MCF 10A (cell line): ENCODE measurements around the gene BPIFB2. TPM values are rescaled to one million over a fixed set of nuclear protein-coding genes. Genes with fewer than 3 reads are reported as not detected.

ENCODE experiments used
- BruUV-seq: library from RNA; stranded (reverse); fragments of 400-500 nt; replicated peaks from 2 replicates; lab custom pipeline; 2021; lab: Mats Ljungman, UMichigan
- CTCF ChIA-PET: fragments of 300-600 bp; sonication (Branson Sonifier 250); formaldehyde crosslinking; extraction: SDS; loops from one replicate; lab custom pipeline; 2021; ENCODE audit warnings: antibody characterized with exemption, inconsistent platforms; lab: Yijun Ruan, JAX
- POLR2A ChIA-PET: fragments of 300-600, 350-650 bp; sonication (Branson Sonifier 250); formaldehyde crosslinking; extraction: SDS; loops from one replicate; lab custom pipeline; 2020; ENCODE audit warnings: antibody characterized with exemption, inconsistent platforms; lab: Yijun Ruan, JAX
- DNase-seq: peaks from one replicate; pipeline ENCODE4 v3.0.0-alpha.2; 2018; ENCODE audit not compliant: unreplicated experiment
- H3K27ac Mint-ChIP-seq: one replicate; pipeline ENCODE4 v1.8.0; 2022; ENCODE audit warnings: mild to moderate bottlenecking, low read depth, mixed read lengths; ENCODE audit not compliant: unreplicated experiment
- H3K27me3 Mint-ChIP-seq: one replicate; pipeline ENCODE4 v1.8.0; 2022; ENCODE audit warnings: mixed read lengths; ENCODE audit not compliant: insufficient read depth, unreplicated experiment
- H3K36me3 Mint-ChIP-seq: one replicate; pipeline ENCODE4 v1.8.0; 2022; ENCODE audit warnings: mild to moderate bottlenecking, moderate library complexity, mixed read lengths; ENCODE audit not compliant: insufficient read depth, unreplicated experiment
- H3K4me1 Mint-ChIP-seq: one replicate; pipeline ENCODE4 v1.8.0; 2022; ENCODE audit warnings: mixed read lengths; ENCODE audit not compliant: insufficient read depth, unreplicated experiment
- H3K4me3 Mint-ChIP-seq: one replicate; pipeline ENCODE4 v1.8.0; 2022; ENCODE audit warnings: mild to moderate bottlenecking, moderate library complexity, mixed read lengths; ENCODE audit not compliant: unreplicated experiment
- H3K9me3 Mint-ChIP-seq: one replicate; pipeline ENCODE4 v1.8.0; 2022; ENCODE audit warnings: mixed read lengths; ENCODE audit not compliant: unreplicated experiment
- intact Hi-C: fragments of 100-400 bp; cut with micrococcal nuclease; formaldehyde crosslinking; loops from 2 replicates; pipeline ENCODE4 v1.14.1; 2022
- total RNA-seq: library from RNA; stranded (reverse); gene quantifications from 2 replicates; pipeline ENCODE4 v1.2.3, GENCODE V29; 2022
- TF ChIP-seq, protein P1 (sequence below): fragments of 200-600 bp; IDR thresholded peaks from one replicate; pipeline ENCODE4 v1.8.0; 2022; ENCODE audit warnings: antibody characterized with exemption, mild to moderate bottlenecking; ENCODE audit not compliant: unreplicated experiment

BPIFB2 gene
- total RNA-seq, 1 experiment from 2014 or later: not detected

DNA sequence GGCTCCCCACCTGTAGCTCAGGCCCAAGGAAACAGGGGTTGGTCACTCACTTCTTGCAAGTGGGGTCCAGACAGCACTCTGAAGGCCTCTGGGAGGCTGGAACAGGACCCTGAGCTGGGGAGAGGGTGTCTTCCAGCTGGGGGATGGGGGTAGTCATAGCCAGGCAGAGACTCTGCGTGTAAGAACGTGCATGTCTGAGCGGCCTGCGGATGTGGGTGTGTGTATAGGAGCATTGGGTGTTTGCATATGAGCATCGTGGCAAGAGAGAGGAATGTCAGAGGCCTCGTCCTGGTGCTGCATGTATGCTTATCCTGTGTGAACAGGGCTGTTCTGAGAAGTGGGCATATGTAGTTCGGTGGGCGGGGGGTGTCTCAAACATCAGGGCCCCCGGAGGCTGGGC is 58.3 kb downstream of the BPIFB2 start:
- H3K4me3 Mint-ChIP-seq: no peak overlapping the region

DNA sequence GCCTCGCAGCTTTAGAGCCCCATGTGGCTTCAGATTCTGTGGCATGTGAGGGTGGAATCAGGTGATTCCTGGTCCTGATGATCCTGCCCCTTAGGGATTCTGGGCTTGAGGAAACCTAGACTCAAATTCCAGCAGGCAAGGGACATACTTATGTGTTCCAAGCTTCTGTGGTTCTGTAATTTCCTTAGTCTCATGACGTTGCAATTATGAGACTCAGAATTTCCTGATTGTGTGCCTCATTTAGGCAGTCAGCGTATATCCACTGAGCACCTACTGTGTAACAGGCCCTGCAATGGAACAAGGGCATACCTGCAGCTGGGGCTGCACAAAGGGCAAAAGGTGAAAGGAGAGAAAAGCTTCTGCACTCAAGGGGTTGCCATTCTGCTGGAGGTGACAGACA is 60.3 kb downstream of the BPIFB2 start:
- Mint-ChIP-seq H3K4me1 (no peaks in the 10 kb centered on the region), H3K27ac (no peak overlapping the region), H3K4me3 (no peak overlapping the region), H3K9me3 (no peaks in the 10 kb centered on the region), H3K36me3 (no peaks in the 10 kb centered on the region), H3K27me3 (peaks cover 24% of the 10 kb centered on the region)
- intact Hi-C loops: no loop called here
- ChIA-PET POLR2A (no interaction called here), CTCF (interaction anchor here (1.1 kb wide), 1 partner anchor 9 kb away, joined by 5 read pairs; no protein-coding TSS in a partner anchor)
- no TSS peak for BruUV-seq
- TF ChIP-seq, protein P1, sequence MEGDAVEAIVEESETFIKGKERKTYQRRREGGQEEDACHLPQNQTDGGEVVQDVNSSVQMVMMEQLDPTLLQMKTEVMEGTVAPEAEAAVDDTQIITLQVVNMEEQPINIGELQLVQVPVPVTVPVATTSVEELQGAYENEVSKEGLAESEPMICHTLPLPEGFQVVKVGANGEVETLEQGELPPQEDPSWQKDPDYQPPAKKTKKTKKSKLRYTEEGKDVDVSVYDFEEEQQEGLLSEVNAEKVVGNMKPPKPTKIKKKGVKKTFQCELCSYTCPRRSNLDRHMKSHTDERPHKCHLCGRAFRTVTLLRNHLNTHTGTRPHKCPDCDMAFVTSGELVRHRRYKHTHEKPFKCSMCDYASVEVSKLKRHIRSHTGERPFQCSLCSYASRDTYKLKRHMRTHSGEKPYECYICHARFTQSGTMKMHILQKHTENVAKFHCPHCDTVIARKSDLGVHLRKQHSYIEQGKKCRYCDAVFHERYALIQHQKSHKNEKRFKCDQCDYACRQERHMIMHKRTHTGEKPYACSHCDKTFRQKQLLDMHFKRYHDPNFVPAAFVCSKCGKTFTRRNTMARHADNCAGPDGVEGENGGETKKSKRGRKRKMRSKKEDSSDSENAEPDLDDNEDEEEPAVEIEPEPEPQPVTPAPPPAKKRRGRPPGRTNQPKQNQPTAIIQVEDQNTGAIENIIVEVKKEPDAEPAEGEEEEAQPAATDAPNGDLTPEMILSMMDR: no peak
- no peak for DNase-seq

More for the DNA sequence above, 58.3 kb downstream of the BPIFB2 start:
- H3K4me1 Mint-ChIP-seq: no peaks in the 10 kb centered on the region
- H3K27me3 Mint-ChIP-seq: peaks cover 24% of the 10 kb centered on the region
- TF ChIP-seq, protein P1: no peak
- intact Hi-C loops: no loop called here
- no peak overlapping the region for H3K27ac Mint-ChIP-seq
- ChIA-PET CTCF (no interaction called here), POLR2A (no interaction called here)
- no peaks in the 10 kb centered on the region for H3K9me3 Mint-ChIP-seq
- H3K36me3 Mint-ChIP-seq: no peaks in the 10 kb centered on the region
- no peak for DNase-seq
- BruUV-seq: no TSS peak

DNA sequence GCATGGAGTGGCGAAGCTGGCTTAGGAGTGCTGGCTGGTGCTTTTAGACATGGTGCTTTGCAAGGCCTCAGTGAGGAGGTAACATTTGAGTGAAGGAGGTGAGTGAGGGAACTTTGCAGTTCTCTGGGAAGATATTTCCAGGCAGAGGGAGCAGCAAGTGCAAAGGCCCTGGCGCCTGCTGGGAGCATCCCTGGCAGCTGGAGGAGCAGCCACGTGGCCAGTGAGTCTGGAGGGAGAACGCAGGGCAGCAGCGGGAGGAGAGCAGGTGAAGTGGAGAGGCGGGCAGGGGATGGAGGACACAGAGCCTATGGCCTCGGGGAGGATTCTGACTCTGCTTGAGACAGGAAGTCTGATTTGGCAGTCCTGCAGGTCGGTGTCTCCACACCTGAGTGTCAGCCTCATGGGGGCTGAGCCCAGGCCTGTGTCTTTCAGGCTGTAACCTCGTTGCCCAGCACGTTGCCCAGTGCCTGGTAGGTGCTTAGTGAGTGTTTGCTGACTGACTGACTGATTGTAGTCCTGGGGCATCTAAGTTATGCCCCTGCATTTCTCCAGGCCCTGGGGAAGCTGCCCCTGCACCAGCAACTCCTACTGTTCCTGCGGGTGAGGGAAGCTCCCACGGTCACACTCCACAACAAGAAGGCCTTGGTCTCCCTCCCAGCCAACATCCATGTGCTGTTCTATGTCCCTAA is 60.9 kb downstream of the BPIFB2 start:
- H3K27me3 Mint-ChIP-seq: peaks cover 27% of the 10 kb centered on the region
- TF ChIP-seq, protein P1: no peak
- H3K27ac Mint-ChIP-seq: no peak overlapping the region
- H3K4me3 Mint-ChIP-seq: no peak overlapping the region
- intact Hi-C loops: no loop called here
- no peaks in the 10 kb centered on the region for H3K4me1 Mint-ChIP-seq
- POLR2A ChIA-PET: no interaction called here
- H3K36me3 Mint-ChIP-seq: no peaks in the 10 kb centered on the region
- no TSS peak for BruUV-seq
- DNase-seq: no peak
- CTCF ChIA-PET: interaction anchor here (1.1 kb wide), 1 partner anchor 8 kb away, joined by 5 read pairs; no protein-coding TSS in a partner anchor
- no peaks in the 10 kb centered on the region for H3K9me3 Mint-ChIP-seq

DNA sequence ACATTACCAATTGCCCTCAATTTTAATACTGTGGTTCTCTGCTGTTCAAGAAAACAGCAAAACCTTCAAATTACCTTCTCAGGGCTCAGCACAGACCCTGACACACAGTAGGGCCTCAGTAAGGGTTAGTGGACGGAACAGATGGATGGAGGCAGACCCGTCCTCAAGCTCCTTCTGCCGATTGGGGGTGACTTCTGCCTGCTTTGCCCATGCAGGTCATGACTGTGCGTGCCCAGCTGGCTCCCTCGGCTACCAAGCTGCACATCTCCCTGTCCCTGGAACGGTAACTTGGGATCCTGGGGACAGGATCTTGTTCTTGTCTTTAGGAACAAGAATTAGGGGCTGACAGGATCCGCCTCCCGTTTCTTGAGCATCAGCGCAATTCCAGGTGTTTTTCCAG is 62.2 kb downstream of the BPIFB2 start:
- no TSS peak for BruUV-seq
- intact Hi-C loops: no loop called here
- TF ChIP-seq, protein P1: no peak

More for the DNA sequence above, 62.2 kb downstream of the BPIFB2 start:
- no peak for DNase-seq
- Mint-ChIP-seq H3K27ac (no peak overlapping the region), H3K36me3 (no peaks in the 10 kb centered on the region), H3K4me1 (no peaks in the 10 kb centered on the region), H3K9me3 (no peaks in the 10 kb centered on the region), H3K27me3 (peaks cover 40% of the 10 kb centered on the region), H3K4me3 (no peak overlapping the region)
- POLR2A ChIA-PET: no interaction called here
- CTCF ChIA-PET: no interaction called here
